Type B pancreatic cell (in vitro differentiated cells): Measurements from ENCODE around the gene CPEB4. TPM values are rescaled to one million over a fixed set of nuclear protein-coding genes. Genes with fewer than 3 reads are reported as not detected.

Experiments used
- DNase-seq: peaks from one replicate; pipeline ENCODE4 v3.0.0; 2021; ENCODE audit warnings: mixed read lengths; ENCODE audit not compliant: unreplicated experiment; ENCODE audit errors: extremely low spot score
- H3K27ac Mint-ChIP-seq: 2 replicates; pipeline ENCODE4 v1.8.0; 2021; ENCODE audit warnings: mild to moderate bottlenecking, mixed read lengths
- H3K27me3 Mint-ChIP-seq: 2 replicates; pipeline ENCODE4 v1.8.0; 2021; ENCODE audit warnings: mixed read lengths
- H3K36me3 Mint-ChIP-seq: 2 replicates; pipeline ENCODE4 v1.8.0; 2021; ENCODE audit warnings: mixed read lengths
- H3K4me1 Mint-ChIP-seq: one replicate; pipeline ENCODE4 v1.8.0; 2021; ENCODE audit warnings: mixed read lengths; ENCODE audit not compliant: unreplicated experiment
- H3K4me3 Mint-ChIP-seq: 2 replicates; pipeline ENCODE4 v1.8.0; 2021; ENCODE audit warnings: mild to moderate bottlenecking, mixed read lengths
- H3K9me3 Mint-ChIP-seq: 2 replicates; pipeline ENCODE4 v1.8.0; 2021; ENCODE audit warnings: mixed read lengths
- CTCF ChIP-seq: fragments of 200-600 bp; sonication (generic); conservative IDR thresholded peaks from 2 replicates; pipeline ENCODE4 v1.5.0; 2021; ENCODE audit warnings: antibody characterized with exemption, mild to moderate bottlenecking
- total RNA-seq: library from RNA; stranded (reverse); gene quantifications from 2 replicates; pipeline ENCODE4 v1.2.1, GENCODE V29; 2021; ENCODE audit warnings: low replicate concordance

Gene CPEB4
- total RNA-seq, 1 donor from 2014 or later = 53.2 TPM

DNA sequence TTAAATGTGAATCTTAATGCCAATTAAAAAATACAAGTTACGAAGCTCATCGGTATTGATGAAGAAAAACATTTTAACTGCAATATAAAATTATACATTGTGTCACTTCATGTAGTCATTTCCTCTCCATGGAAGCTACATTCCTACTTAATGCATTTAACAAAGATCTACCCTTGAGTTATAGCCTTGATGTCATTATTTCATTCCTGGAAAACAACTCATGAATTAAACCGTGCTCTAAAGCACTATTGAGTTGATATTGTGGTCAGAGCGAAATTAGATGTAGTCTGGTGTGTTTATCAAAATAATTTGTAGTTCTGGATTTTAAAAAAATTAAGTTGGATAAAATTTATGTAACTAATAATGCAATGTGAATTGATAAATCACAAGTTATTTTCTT lies 111.9 kb downstream of the CPEB4 start:
- Mint-ChIP-seq H3K36me3 (no peaks in the 10 kb centered on the region), H3K9me3 (no peaks in the 10 kb centered on the region), H3K4me1 (no peaks in the 10 kb centered on the region), H3K27ac (no peak overlapping the region), H3K4me3 (no peak overlapping the region), H3K27me3 (peaks cover 32% of the 10 kb centered on the region)
- DNase-seq = no peak
- TF ChIP-seq CTCF = no peak

- H3K27me3 Mint-ChIP-seq = peaks cover 14% of the 10 kb centered on the region
- no peak for DNase-seq
Observed at GRCh38 chr5:174003795-174004194, 115.6 kb downstream of the CPEB4 start.

DNA sequence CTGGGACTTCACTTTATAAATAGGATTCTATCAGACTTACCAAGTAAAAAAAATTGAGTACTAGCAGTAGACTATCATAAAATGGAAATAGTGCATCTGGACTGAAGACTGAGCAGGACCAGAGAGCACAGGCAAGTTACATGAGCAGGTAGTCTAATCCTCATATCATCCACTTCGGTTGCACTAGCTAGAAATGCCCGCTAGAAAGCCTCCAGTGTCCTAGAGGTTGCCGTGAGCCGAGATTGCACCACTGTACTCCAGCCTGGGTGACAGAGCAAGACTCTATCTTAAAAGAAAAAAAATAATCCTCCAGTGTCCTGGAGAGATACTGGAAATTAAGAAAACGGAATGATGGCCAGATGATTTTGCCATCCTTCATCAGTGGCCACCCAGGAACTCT lies 120.8 kb downstream of the CPEB4 start:
- DNase-seq = no peak
- no peak for TF ChIP-seq CTCF
- Mint-ChIP-seq H3K36me3 (no peaks in the 10 kb centered on the region), H3K4me3 (no peak overlapping the region), H3K27ac (no peak overlapping the region), H3K27me3 (peaks cover 7% of the 10 kb centered on the region), H3K4me1 (no peaks in the 10 kb centered on the region), H3K9me3 (no peaks in the 10 kb centered on the region)

More at GRCh38 chr5:174003795-174004194, 115.6 kb downstream of the CPEB4 start:
- H3K9me3 Mint-ChIP-seq = no peaks in the 10 kb centered on the region
- no peak overlapping the region for H3K27ac Mint-ChIP-seq
- H3K36me3 Mint-ChIP-seq = no peaks in the 10 kb centered on the region
- no peak overlapping the region for H3K4me3 Mint-ChIP-seq
- TF ChIP-seq CTCF = no peak
- H3K4me1 Mint-ChIP-seq = no peaks in the 10 kb centered on the region

DNA sequence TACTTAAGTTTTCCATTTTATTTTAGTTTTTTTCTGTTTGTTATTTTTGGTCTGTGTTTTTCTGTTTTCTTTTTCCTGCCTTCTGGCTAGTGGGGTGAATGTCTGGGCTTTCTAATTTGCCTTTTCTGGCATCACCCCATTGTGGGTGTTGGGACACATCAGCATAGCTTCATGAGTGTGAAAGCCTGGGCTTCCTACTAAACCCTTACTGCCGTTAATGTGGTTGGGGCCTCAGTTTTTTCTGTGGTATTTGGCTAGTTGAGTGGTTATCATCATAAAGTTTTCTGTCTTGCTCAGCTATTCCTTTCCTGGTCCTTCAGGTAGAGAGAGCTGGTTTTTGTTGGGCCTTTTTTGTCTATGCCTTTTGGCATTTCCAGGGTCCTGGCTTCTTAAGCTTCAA lies 122.2 kb downstream of the CPEB4 start:
- H3K9me3 Mint-ChIP-seq = no peaks in the 10 kb centered on the region
- peaks cover 4% of the 10 kb centered on the region for H3K27me3 Mint-ChIP-seq
- H3K36me3 Mint-ChIP-seq = no peaks in the 10 kb centered on the region
- H3K4me3 Mint-ChIP-seq = no peak overlapping the region
- no peaks in the 10 kb centered on the region for H3K4me1 Mint-ChIP-seq
- no peak overlapping the region for H3K27ac Mint-ChIP-seq
- DNase-seq = no peak
- no peak for TF ChIP-seq CTCF

- H3K27me3 Mint-ChIP-seq = peaks cover 4% of the 10 kb centered on the region
- no peak for TF ChIP-seq CTCF
- no peaks in the 10 kb centered on the region for H3K36me3 Mint-ChIP-seq
- no peak overlapping the region for H3K4me3 Mint-ChIP-seq
- DNase-seq = no peak
- no peak overlapping the region for H3K27ac Mint-ChIP-seq
- no peaks in the 10 kb centered on the region for H3K9me3 Mint-ChIP-seq
- H3K4me1 Mint-ChIP-seq = no peaks in the 10 kb centered on the region
Observed at GRCh38 chr5:174011441-174011840, 123.3 kb downstream of the CPEB4 start.

Other genes starting within 250 kb of the CPEB4 start
- gene C5orf47, start 100.8 kb downstream of the CPEB4 start, total RNA-seq = not detected in 2 replicates
- gene NSG2, start 157.4 kb downstream of the CPEB4 start, total RNA-seq = 3.1 and 3.9 TPM in 2 replicates